GM12891 (cell line): ENCODE measurements around the gene FARSB.
A peak's percentile ranks its signal among the peaks of the same experiment; 100 is the strongest.

Experiments
- DNase-seq: peaks from one replicate; pipeline ENCODE4 v3.0.0; 2011; ENCODE audit warnings: low spot score; ENCODE audit not compliant: insufficient read length
- FAIRE-seq: peaks from 2 replicates; lab custom pipeline; 2011; peaks lifted over from hg19 to GRCh38; lab: Jason Lieb, UNC
- PAX5 ChIP-seq: IDR thresholded peaks from 2 replicates; pipeline ENCODE4 v1.6.1; 2011; ENCODE audit warnings: low read length, moderate library complexity, mild to moderate bottlenecking; ENCODE audit not compliant: insufficient read depth, severe bottlenecking
- POLR2A ChIP-seq: IDR thresholded peaks from 2 replicates; pipeline ENCODE4 v1.6.1; 2011; ENCODE audit warnings: low read depth, low read length, control low read depth
- POLR2AphosphoS5 ChIP-seq: IDR thresholded peaks from 2 replicates; pipeline ENCODE4 v1.6.1; 2011; ENCODE audit warnings: low read depth, low read length, control low read depth
- POU2F2 ChIP-seq: IDR thresholded peaks from 2 replicates; pipeline ENCODE4 v1.6.1; 2011; ENCODE audit warnings: low read depth, mild to moderate bottlenecking, control low read depth, low read length, moderate library complexity
- SPI1 ChIP-seq: IDR thresholded peaks from 2 replicates; pipeline ENCODE4 v1.6.1; 2011; ENCODE audit warnings: low read depth, low read length, control low read depth
- TAF1 ChIP-seq: IDR thresholded peaks from 2 replicates; pipeline ENCODE4 v1.6.1; 2011; ENCODE audit warnings: low read depth, low read length, control low read depth

FARSB gene

DNA sequence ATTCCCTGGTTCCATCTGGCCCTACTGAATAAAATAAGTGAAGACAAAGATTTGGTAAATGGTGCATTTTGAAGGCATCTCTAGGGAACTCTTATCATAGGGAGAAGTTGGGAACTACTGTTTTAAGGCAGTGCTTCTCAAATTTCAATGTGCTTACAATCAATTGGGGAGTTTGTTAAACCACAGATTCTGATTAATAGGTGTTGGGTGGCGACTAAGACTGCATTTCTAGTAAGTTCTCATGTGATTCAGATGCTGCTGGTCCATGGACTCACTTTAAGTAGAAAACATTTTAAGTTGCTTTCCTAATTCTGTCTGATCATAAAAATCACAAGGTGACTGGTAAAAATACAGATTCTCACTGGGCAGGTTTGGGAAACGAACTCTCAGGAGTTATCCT lies 14.6 kb downstream of the FARSB start:
- FAIRE-seq, result no peak
- TF ChIP-seq TAF1 (no peak), PAX5 (no peak), SPI1 (no peak), POLR2A (no peak), POU2F2 (no peak), POLR2AphosphoS5 (no peak)

GRCh38 chr2:222637067-222637466 lies 18.8 kb downstream of the FARSB start:
- TF ChIP-seq PAX5, result no peak
- DNase-seq, result no peak
- no peak for FAIRE-seq

More for the DNA sequence above, 14.6 kb downstream of the FARSB start:
- DNase-seq, result no peak

DNA sequence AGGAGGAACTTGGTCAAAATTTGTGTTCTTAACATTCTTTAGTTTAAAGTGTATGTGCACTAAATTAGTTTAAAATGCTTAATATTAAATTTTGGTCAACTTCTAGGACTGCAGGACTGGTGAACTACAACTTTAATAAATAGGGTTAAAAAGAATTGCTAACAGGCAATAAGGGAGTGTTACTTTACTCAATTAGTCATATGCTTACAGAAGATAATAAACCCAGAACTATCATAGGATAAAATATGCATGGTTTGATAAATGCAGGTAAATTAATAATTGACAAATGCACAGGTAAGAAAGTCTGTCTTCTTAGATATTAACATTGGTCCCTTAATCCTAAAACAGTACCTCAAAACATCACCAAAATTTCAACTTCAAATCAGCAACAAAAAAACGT lies 20.6 kb downstream of the FARSB start:
- FAIRE-seq (no peak), DNase-seq (no peak)
- TF ChIP-seq POLR2A (no peak), PAX5 (no peak), POU2F2 (no peak), TAF1 (no peak), POLR2AphosphoS5 (no peak), SPI1 (no peak)

- TF ChIP-seq SPI1 (no peak), PAX5 (no peak), POU2F2 (no peak), POLR2AphosphoS5 (no peak), TAF1 (no peak), POLR2A (no peak)
- DNase-seq (no peak), FAIRE-seq (no peak)
These were observed 28.1 kb downstream of the FARSB start for GRCh38 chr2:222627764-222628163.

- TF ChIP-seq POLR2AphosphoS5 (no peak), POLR2A (no peak), PAX5 (no peak), POU2F2 (no peak), TAF1 (no peak), SPI1 (no peak)
- DNase-seq (no peak), FAIRE-seq (no peak)
These were observed 32.1 kb downstream of the FARSB start for GRCh38 chr2:222623756-222624309.

- no peak for TF ChIP-seq POLR2A
- no peak for TF ChIP-seq SPI1
- TF ChIP-seq PAX5, result no peak
- no peak for TF ChIP-seq TAF1
- no peak for TF ChIP-seq POLR2AphosphoS5
- FAIRE-seq (no peak), DNase-seq (no peak)
These were observed 33.0 kb downstream of the FARSB start for GRCh38 chr2:222622910-222623309.

DNA sequence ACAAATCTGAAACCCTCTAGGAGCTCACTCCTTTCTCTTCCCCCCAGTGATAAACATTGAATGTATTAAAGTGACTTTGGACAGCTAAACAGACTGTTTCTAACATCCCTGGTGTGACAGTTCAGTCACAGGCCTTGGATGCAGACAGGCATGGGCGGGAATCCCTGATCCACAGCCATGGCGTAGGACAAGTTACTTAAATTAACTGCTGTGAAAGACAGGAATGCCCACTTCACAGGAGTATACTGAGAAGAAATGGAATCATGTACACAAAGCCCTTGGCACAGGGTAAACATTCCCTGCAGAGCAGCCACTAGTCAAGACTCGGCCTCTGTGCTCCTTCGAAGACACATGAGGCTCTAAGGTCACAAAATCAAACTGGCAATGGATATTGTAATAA lies 34.0 kb downstream of the FARSB start:
- no peak for TF ChIP-seq POLR2A
- TF ChIP-seq SPI1, result no peak
- TF ChIP-seq POLR2AphosphoS5, result no peak
- TF ChIP-seq POU2F2, result no peak
- no peak for TF ChIP-seq PAX5
- TF ChIP-seq TAF1, result no peak
- FAIRE-seq, result no peak
- no peak for DNase-seq

DNA sequence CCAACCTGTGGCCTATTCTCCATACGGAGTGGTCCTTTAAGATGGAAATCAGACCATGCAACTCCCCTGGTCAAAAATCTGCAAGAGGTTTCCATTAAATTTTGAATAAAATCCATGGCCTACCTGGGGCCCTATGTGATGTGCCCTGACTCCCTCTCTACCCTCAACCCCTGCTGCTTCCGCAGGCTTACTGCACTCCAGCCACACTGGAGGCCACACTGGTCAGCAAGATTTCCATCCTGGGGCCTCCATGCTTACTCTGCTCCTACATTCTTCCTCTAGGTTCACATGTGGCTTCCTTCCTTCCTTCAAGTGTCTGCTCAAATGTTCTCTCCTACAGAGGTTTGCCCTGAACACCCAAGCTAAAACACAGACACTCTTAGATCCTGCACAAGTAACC lies 40.6 kb downstream of the FARSB start:
- DNase-seq, result no peak
- TF ChIP-seq POLR2AphosphoS5, result no peak
- TF ChIP-seq SPI1, result no peak
- no peak for TF ChIP-seq TAF1
- no peak for TF ChIP-seq POU2F2
- TF ChIP-seq PAX5, result no peak
- no peak for TF ChIP-seq POLR2A
- FAIRE-seq, result no peak

- DNase-seq (peak; percentile 26), FAIRE-seq (peak; percentile 57)
- TF ChIP-seq TAF1 (no peak), POLR2A (no peak), SPI1 (no peak), POLR2AphosphoS5 (no peak), POU2F2 (no peak), PAX5 (no peak)
These were observed 42.1 kb downstream of the FARSB start for GRCh38 chr2:222613715-222614331.

- no peak for FAIRE-seq
- no peak for DNase-seq
- TF ChIP-seq TAF1 (no peak), PAX5 (no peak), POLR2A (no peak), POU2F2 (no peak), POLR2AphosphoS5 (no peak)
These were observed 44.2 kb downstream of the FARSB start for GRCh38 chr2:222611684-222612083.
